Left renal pelvis (tissue), 4 donors: ENCODE data around the gene CADM2. TPM values are rescaled to one million over a fixed set of nuclear protein-coding genes. Genes with fewer than 3 reads are reported as not detected.
A peak's percentile ranks its signal among the peaks of the same experiment; 100 is the strongest.

Source experiments
- DNase-seq, 4 donors: peaks; one replicate each; pipeline ENCODE4 v3.0.0-alpha.2; 2013; ENCODE audit warnings: low read depth in 4 of 4, low spot score in 3 of 4
- polyA plus RNA-seq, 4 donors: library from polyadenylated mRNA; unstranded; fragments of 120-200 nt; gene quantifications; one replicate each; pipeline ENCODE4 v1.2.1, GENCODE V29; 2013; ENCODE audit not compliant: insufficient read length in 4 of 4

CADM2 gene
- polyA plus RNA-seq, 4 donors, result 0.27 to 6.4 (median 0.70) TPM

GRCh38 chr3:85298032-85298431 lies 339.2 kb downstream of the CADM2 start:
- no peak for DNase-seq

- DNase-seq, result no peak
Observed at GRCh38 chr3:85303156-85303555, 344.4 kb downstream of the CADM2 start.

GRCh38 chr3:85304360-85304964 lies 345.7 kb downstream of the CADM2 start:
- no peak for DNase-seq

GRCh38 chr3:85312331-85312730 lies 353.5 kb downstream of the CADM2 start:
- no peak for DNase-seq

GRCh38 chr3:85313380-85313779 lies 354.6 kb downstream of the CADM2 start:
- no peak for DNase-seq

- no peak for DNase-seq
Observed at GRCh38 chr3:85316252-85316651, 357.5 kb downstream of the CADM2 start.

- DNase-seq, result no peak
Observed at GRCh38 chr3:85321892-85322291, 363.1 kb downstream of the CADM2 start.

GRCh38 chr3:85330071-85330470 lies 371.3 kb downstream of the CADM2 start:
- no peak for DNase-seq

- DNase-seq, result no peak
Observed at GRCh38 chr3:85337895-85338294, 379.1 kb downstream of the CADM2 start.

GRCh38 chr3:85342915-85343314 lies 384.1 kb downstream of the CADM2 start:
- no peak for DNase-seq

GRCh38 chr3:85355572-85355971 lies 396.8 kb downstream of the CADM2 start:
- no peak for DNase-seq

GRCh38 chr3:85360742-85361387 lies 402.1 kb downstream of the CADM2 start:
- DNase-seq, result peak in 2 of 4 donors; percentile 4 to 17

GRCh38 chr3:85364296-85364909 lies 405.6 kb downstream of the CADM2 start:
- no peak for DNase-seq

- no peak for DNase-seq
Observed at GRCh38 chr3:85370341-85370740, 411.6 kb downstream of the CADM2 start.

- DNase-seq, result no peak
Observed at GRCh38 chr3:85376131-85376530, 417.3 kb downstream of the CADM2 start.

- DNase-seq, result no peak
Observed at GRCh38 chr3:85377115-85377514, 418.3 kb downstream of the CADM2 start.

GRCh38 chr3:85384372-85384771 lies 425.6 kb downstream of the CADM2 start:
- DNase-seq, result no peak

- DNase-seq, result no peak
Observed at GRCh38 chr3:85387913-85388505, 429.2 kb downstream of the CADM2 start.

GRCh38 chr3:85394424-85394823 lies 435.6 kb downstream of the CADM2 start:
- no peak for DNase-seq

- no peak for DNase-seq
Observed at GRCh38 chr3:85397434-85397833, 438.6 kb downstream of the CADM2 start.

- no peak for DNase-seq
Observed at GRCh38 chr3:85426121-85426520, 467.3 kb downstream of the CADM2 start.

- no peak for DNase-seq
Observed at GRCh38 chr3:85427467-85427866, 468.7 kb downstream of the CADM2 start.
